NCI-H1694 (cell line): ENCODE data around the gene IL17REL.

Experiments
- DNase-seq: peaks from one replicate; lab custom pipeline; 2025; lab: John Stamatoyannopoulos, UW

The IL17REL gene

DNA sequence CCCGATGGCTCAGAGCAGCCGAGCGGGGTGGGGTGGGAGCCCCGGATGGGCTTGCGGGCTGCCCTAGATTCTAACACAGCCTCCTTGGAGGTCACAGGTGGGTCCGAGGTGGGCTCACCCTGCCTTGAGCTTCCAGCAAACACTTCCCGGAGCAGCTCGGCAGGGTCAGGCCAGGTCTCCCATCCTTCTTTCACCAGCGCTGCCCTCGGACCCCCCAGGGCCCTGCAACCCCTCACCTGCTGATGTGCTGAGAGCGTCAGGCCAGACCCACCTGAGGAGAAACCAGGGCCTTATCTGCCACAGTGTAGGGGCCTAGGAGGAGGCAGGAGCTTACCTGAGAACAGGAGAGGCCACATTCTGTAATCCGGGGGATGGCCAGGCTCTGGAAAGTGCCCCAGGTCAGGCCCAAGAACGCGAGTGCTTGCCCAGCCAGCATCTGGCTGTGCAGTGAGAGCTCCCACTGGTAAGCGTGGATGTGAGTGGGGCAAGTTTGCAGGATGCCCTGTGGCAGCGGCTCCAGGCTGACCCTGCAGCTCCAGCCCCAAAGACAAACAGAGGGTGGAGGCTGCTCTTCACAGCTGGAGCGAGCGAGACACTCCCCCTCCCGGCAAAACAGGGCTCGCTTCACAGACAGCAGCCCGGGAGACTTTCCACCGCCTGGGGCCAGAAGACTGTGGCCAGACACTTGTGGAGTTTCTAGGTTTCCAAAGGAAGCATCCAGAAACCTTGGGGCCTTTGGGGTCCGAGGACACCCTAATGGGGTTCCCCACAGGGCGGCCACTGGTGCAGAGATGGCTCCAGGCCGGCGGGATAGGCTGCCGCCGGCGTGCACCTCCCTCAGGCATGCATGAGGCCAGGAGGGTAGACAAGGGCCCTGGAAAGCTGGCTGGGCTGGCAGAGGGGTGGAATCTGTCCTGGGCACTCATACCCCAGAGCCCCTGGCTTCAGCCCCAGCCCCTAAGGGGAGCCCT lies at the start of gene IL17REL:
TSS of gene IL17REL (minus strand) at position 555 of the 971 bp plus-strand sequence. CDS start at position 436, 119 bp downstream.
- DNase-seq: no peak

DNA sequence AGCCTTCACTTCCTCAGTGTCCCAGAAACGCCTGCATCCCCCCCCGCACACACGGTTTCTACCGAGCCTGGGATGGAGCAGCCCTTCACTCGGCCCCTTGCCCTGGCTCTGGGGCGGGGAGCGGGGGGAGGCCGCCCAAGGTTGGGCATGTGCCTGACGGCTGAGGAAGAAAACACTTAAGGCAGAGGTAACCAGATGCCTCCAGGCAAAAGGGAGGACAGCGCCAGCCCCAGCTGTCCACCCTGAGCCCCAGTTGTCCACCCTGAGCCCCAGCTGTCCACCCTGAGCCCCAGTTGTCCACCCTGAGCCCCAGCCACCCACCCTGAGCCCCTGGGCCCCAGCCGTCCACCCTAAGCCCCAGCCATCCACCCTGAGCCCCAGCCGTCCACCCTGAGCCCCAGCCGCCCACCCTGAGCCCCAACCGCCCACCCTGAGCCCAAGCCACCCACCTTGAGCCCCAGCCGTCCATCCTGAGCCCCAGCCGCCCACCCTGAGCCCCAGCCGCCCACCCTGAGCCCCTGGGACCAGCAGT lies 49.3 kb upstream of the IL17REL start:
- DNase-seq: no peak

DNA sequence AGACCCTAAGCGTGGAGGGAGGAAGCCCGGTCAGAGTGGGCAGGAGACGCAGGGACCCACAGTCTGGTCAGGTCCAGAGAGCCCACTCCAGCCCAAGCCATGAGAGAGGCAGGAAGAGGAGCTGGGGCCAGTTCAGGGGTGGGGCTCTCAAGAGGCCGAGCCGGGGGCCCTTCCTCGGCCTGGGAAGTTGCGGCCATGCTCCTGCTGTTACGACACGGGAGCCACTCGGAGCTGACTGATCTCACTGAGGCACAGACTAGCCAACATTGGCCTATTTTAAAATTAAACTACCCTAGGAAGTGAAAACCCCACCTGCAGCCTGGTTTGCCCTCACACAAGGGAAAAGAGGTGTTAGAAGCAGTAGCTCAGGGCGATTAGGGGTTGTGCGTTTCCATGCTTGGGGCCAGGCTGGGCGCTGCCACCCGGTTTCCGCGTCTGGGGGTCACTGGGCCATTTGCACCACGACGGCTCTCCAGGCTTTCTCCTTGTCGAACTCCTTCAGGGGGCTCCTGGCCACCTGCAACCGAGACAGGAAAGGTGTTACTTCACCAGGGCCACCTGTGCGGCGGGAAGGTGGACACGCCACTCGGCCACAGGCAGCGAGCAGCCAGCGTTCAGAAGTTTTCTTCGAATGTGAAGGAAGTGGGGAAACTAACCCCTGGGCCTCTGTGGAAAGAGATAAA lies 48.7 kb upstream of the IL17REL start:
- DNase-seq: no peak

DNA sequence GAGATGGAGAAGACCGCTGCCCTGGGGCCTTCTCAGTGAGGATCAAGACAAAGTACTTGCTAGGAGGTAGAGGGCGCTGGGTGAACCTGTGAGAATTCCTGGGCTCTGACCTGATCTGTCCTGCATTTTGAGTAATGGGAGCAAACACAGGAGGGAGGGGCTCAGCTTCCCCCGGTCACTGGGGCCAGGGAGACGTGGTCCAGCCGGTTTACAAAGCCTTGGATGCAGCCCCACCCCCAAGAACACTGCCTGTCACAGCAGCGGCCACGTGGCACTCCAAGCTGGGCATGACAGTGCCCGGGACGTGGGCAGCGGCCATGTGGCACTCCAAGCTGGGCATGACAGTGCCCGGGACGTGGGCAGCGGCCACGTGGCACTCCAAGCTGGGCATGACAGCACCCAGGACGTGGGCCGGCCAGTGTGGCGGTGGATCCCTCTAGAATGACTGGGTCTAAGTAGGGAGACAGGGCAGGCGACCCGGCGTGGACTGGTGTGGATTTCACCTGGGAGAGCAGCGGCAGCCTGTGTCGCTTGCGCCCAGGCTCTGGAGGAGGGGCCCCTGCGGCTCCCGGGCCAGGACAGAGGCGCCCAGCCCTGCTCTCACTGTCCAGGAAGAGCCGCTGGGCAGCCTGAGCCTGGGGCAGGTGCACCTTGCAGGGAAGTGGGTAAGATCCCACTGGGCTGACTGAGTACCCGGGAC lies 48.0 kb upstream of the IL17REL start:
- DNase-seq: no peak

DNA sequence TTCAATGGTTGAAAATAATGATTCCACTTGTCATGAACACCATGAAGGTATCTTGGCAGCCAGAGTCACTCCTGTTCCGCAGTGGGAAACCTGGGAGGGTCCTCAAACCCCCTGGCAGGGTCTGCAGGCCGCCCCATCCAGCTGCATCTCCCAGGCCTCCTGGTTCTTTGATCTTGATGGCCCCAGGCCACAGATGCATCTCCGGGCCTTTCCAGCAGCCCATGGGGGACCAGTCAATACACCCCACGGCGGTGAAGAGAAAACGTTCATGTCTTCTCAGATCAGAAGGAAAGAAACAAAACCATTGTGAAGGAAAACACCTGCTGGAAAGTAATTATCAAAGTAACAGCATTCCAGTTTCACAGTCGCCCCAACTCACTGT lies 47.3 kb upstream of the IL17REL start:
- no peak for DNase-seq

GRCh38 chr22:50058906-50059880 lies 46.6 kb upstream of the IL17REL start:
- DNase-seq: no peak

DNA sequence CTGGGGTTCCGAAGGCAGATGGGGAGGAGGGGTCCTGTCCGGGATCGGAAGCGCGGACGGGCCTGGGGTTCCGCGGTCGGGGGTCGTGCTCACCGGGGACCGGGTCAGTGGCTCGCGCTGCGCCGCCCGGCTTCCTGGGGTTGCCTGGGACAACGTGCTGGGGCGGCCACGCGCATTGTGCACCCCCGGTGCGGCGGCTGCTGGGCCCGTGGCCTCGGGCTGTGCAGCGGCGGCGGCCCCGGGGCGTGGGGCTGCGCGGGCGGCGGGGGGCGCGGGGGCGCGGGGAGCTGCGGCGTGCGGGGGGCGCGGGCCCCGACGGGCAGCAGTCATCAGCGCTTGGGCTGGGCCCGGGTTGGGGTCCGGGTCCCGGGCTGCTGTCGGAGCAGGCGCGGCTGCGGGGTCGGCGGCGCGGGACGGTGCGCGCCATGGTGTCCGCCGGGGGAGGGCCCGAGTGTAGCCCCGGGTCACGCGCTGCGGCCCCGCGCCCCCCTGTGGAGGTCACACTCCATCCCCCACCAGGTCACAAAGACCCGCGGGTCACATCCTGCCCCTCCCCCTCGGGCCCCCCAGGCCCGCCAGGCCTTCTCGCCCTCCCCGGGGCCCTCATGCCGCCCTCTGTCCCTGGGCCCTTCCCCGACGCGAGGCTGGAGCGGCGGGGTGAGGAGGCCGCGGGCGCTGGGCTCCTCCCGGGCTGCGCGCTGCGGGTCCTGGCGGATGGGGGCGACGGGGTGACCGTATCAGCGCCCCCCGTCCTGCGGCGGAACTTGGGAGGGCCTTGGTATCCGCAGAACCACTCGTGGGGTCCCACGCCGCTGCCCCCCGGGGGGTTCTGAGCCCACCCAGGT lies 45.7 kb upstream of the IL17REL start, which contains the start of gene TTLL8:
TSS of gene TTLL8 (minus strand) at position 238 of the 845 bp plus-strand sequence.
- DNase-seq: no peak

DNA sequence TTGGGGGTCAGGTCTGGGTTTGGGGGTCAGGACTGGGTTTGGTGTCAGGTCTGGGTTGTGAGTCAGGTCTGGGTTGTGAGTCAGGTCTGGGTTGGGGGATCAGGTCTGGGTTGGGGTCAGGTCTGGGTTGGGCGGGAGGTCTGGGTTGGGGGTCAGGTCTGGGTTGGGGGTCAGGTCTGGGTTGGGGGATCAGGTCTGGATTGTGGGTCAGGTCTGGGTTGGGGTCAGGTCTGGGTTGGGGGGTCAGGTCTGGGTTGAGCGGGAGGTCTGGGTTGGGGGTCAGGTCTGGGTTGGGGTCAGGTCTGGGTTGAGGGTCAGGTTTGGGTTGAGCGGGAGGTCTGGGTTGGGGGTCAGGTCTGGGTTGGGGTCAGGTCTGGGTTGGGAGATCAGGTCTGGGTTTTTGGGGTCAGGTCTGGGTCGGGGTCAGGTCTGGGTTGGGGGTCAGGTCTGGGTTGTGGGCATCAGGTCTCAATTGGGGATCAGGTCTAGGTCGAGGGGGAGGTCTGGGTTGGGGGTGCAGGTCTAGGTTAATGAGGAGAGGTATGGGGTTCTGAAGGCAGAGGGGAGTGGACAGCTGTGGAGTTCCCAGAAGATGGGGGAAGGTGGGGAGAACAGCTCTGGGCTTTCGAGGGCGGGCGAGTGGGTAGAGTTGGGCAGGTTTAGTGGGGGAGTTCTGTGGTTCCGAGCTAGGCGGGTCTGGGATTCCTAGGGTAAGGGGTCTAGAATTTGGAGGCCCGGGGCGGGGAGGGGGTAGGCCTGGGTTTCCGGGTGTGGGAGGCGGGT lies 44.9 kb upstream of the IL17REL start:
- DNase-seq: no peak

- no peak for DNase-seq
These were observed 43.8 kb upstream of the IL17REL start for GRCh38 chr22:50056214-50056972.

DNA sequence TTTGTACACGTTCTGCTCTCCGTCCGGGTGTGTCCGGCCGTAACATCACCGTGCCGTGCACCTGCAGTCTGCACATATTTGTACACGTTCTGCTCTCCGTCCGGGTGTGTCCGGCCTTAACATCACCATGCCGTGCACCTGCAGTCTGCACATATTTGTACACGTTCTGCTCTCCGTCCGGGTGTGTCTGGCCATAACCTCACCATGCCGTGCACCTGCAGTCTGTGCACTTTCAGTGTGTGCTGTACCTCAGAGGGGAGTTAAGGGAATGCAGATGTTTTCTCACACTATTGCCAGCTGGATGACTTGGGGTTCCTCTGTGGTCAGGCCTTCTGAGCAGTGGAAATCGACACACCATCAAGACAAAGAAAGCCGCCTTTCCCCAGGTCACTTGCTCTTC lies 41.3 kb upstream of the IL17REL start:
- DNase-seq: no peak

- DNase-seq: no peak
These were observed 39.4 kb upstream of the IL17REL start for GRCh38 chr22:50051930-50052329.

GRCh38 chr22:50049299-50050195 lies 37.0 kb upstream of the IL17REL start:
- DNase-seq: no peak

DNA sequence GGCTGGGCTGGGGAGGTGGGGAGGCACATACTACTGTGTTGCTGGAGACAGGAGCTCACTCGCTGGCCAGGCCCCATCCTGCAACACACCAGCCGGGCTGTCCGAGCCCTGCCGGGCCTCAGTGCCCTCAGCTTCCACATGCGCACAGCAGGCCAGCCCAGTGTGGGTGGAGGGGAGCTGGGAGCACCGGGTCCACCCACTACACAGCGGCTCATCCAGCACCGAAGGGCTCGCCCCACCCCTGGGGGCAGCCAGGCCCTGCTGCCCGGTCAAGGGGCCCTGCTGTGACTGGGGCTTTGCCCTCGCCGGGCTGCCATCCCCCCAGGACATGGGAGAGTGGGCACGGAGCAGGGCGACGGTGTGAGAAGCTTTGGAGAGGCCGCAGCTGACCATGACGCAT lies 36.3 kb upstream of the IL17REL start:
- DNase-seq: no peak

DNA sequence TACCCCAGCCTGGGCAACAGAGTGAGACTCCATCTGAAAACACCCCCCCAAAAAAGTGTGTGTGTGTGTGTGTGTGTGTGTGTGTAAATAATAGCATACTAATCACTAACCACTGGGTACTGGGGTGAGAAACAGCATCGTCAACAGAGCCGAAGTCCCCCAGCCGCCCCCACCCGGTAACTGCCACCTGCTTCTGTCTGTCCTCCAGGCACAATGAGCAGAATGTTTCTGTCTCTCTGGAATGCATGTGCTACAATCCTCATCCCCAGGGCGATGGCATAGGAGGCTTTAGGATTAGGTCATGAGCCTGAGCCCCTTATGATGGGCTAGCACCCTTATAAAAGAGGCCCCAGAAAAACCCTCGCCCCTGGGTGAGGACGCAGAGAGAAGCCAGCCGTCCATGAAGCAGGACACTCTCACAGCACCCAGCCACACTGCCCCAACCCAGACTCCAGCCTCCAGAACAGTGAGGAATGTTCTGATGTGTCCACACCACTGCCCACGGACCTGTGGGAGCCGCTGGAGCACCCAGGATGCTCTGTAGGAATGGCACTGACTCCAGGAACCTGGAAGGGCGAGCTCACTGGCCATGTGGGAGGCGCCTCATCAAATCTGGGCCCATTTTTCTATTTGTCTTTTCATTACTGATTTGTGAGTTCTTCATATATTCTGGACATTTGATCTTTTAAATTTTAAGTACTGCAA lies 35.6 kb upstream of the IL17REL start:
- no peak for DNase-seq

GRCh38 chr22:50047346-50047745 lies 34.8 kb upstream of the IL17REL start:
- no peak for DNase-seq

- no peak for DNase-seq
These were observed 34.1 kb upstream of the IL17REL start for GRCh38 chr22:50046481-50047245.
